GM12891 (cell line): ENCODE results near the gene CLTC.

Source experiments
- PAX5 ChIP-seq: IDR thresholded peaks from 2 replicates; pipeline ENCODE4 v1.6.1; 2011; ENCODE audit warnings: low read length, moderate library complexity, mild to moderate bottlenecking; ENCODE audit not compliant: insufficient read depth, severe bottlenecking
- POLR2A ChIP-seq: IDR thresholded peaks from 2 replicates; pipeline ENCODE4 v1.6.1; 2011; ENCODE audit warnings: low read depth, low read length, control low read depth
- POLR2AphosphoS5 ChIP-seq: IDR thresholded peaks from 2 replicates; pipeline ENCODE4 v1.6.1; 2011; ENCODE audit warnings: low read depth, low read length, control low read depth
- TAF1 ChIP-seq: IDR thresholded peaks from 2 replicates; pipeline ENCODE4 v1.6.1; 2011; ENCODE audit warnings: low read depth, low read length, control low read depth

- no peak for TF ChIP-seq POLR2AphosphoS5
- TF ChIP-seq POLR2A: no peak
- TF ChIP-seq TAF1: no peak
- TF ChIP-seq PAX5: no peak
These were observed 55.5 kb downstream of the CLTC start for GRCh38 chr17:59675231-59675630.
